Fibroblast of the aortic adventitia (primary cell): ENCODE data around the gene LRCH3. TPM values are rescaled to one million over a fixed set of nuclear protein-coding genes. Genes with fewer than 3 reads are reported as not detected.

Experiments
- DNase-seq: peaks from one replicate; pipeline ENCODE4 v3.0.0-alpha.2; 2010; ENCODE audit warnings: low read depth
- H3K4me3 ChIP-seq: 2 replicates; pipeline ENCODE4 v1.5.1; 2011; ENCODE audit warnings: low read depth, mild to moderate bottlenecking, control low read depth, low read length, moderate library complexity
- total RNA-seq: library from RNA; depleted of rRNA; stranded (reverse); fragments of >200 nt; gene quantifications from 2 replicates; pipeline ENCODE4 v1.2.3, GENCODE V29; 2012; ENCODE audit warnings: low replicate concordance
- TF ChIP-seq, protein P1 (sequence below): IDR thresholded peaks from 2 replicates; pipeline ENCODE4 v1.5.1; 2011; ENCODE audit warnings: mild to moderate bottlenecking, low read length, control low read depth, inconsistent platforms; ENCODE audit not compliant: insufficient read depth

LRCH3 gene
- total RNA-seq, 1 donor, result 47.3 TPM

DNA sequence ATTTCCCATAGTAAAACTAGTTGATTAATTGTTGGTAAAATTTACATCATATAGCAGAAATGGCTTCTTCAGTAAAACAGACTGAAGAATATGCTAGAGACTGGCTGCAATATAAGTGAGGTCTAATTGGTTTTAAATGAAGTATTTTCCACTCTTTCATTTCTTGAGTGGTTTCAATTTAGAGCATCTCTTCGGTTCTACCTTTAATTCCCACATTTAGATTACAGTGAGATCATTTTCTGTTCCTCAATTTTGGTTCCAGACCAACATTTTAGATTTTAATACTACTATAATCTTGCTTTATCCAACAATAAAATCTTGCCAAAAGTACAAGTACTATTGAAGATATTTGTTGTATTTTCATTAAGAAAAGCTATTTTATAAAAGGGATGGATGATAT, 1.0 kb upstream of the LRCH3 start:
- DNase-seq, result no peak
- no peak overlapping the region for H3K4me3 ChIP-seq
- TF ChIP-seq, protein P1, sequence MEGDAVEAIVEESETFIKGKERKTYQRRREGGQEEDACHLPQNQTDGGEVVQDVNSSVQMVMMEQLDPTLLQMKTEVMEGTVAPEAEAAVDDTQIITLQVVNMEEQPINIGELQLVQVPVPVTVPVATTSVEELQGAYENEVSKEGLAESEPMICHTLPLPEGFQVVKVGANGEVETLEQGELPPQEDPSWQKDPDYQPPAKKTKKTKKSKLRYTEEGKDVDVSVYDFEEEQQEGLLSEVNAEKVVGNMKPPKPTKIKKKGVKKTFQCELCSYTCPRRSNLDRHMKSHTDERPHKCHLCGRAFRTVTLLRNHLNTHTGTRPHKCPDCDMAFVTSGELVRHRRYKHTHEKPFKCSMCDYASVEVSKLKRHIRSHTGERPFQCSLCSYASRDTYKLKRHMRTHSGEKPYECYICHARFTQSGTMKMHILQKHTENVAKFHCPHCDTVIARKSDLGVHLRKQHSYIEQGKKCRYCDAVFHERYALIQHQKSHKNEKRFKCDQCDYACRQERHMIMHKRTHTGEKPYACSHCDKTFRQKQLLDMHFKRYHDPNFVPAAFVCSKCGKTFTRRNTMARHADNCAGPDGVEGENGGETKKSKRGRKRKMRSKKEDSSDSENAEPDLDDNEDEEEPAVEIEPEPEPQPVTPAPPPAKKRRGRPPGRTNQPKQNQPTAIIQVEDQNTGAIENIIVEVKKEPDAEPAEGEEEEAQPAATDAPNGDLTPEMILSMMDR, result no peak

DNA sequence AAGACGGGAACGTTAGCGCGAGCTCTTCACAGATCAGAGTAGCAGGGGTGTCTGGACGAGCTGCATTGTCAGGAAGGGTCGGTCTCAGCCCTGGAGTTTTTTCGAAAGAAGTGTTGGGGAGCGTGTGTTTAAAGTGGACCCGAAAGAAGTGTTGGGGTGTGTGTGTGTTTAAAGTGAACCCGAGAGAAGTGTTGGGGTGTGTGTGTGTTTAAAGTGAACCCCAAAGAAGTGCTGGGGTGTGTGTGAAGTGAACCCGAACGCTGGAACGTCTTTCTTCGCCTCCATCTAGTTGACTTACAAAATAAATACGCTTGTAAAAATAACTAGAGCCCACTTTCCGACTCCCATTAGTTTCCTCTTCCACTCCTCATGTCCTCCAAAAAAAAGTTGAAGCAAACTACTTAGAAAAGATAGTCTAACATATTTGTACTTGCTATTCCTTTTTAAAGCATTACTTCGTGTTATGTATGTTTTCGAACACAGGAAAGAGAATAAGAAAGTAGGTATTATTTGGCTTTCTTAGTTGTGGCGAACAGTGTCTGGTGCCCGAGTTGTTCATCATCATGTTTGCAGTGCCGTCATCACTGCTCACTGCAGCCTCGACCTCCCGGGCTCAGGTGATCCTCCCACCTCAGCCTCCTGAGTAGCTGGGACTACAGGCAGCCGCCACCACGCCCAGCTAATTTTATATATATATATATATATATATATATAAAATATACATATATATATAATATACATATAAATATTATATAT, 1.0 kb downstream of the LRCH3 start:
- peak overlapping the region; percentile 84 for H3K4me3 ChIP-seq
- peak; percentile 43 for DNase-seq
- TF ChIP-seq, protein P1, result no peak

DNA sequence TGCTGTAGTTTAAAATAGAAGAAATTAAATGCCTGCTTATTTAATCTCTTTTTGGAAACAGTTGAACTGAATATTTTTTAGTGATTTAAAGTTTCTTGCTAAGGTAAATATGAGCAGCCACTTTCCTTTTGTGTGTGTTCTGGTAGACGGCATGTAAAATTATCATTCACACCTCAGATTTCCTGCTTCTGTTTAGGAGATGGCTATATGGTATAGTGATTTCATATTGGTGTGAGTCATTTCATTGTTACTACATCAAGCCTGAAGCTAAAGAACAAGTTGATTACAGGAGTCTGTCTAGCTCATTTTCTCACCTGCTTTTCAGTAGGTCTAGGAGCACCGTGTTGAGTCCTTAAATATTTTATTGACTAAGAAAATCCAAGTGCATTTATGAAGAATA, 2.2 kb downstream of the LRCH3 start:
- peak overlapping the region; percentile 19 for H3K4me3 ChIP-seq
- TF ChIP-seq, protein P1, result no peak
- DNase-seq, result peak; percentile 40

DNA sequence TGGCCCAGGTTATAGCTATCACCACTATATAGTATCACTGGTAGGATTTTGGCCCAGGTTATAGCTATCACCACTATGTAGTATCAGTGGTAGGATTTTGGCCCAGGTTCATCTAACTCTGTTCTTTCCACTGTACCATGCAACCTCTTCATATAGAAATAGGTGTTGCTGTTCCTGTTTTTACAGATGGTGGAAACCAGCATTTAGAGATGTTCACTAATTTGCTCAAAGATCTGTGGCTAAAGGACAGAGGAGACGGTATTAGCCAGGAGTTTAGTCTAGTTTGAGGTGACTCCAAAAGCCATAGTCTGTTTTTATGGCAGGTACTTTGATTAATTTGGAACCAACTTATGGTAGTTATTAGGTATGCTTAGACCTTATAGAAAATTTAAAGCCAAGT, 3.1 kb downstream of the LRCH3 start:
- TF ChIP-seq, protein P1, result no peak
- no peak overlapping the region for H3K4me3 ChIP-seq
- no peak for DNase-seq

DNA sequence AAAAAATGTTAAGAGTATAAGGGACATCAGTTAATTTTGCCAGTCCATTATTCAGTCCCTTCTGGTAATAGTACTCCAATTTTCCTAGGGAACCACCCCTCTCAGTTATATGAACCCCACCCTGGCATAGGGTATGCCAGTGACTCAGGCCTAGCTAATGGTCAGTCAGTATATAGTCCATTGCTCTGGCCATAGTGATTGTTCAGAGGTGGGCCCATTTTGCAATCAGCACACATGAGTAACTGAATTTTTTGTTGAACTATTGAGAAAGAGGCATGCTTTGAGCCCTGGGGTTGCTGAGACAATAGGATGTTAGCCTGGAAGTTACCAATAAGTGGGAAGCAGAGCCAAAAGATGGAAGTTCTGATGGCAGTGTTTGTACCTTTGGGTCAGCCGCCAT, 4.1 kb downstream of the LRCH3 start:
- TF ChIP-seq, protein P1, result no peak
- DNase-seq, result peak; percentile 92
- H3K4me3 ChIP-seq, result no peak overlapping the region

DNA sequence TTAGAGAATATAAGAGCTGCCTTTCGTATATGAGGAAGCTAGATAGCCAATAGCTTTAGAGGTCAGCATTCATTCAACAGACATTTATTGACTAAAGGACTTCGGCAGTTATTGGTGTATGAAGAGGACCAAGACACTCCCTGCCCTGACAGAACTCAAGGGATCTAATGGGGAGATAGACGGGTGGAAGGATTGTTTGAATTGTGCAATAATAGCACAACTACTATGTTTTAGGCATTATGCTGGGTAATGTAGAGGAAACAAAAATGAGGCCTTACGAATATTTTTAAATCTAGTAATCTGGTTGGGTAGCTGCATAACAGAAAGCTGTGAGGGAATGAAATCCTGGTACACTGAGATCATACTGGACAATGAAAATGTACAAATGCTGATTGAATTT, 5.0 kb downstream of the LRCH3 start:
- TF ChIP-seq, protein P1, result no peak
- H3K4me3 ChIP-seq, result no peak overlapping the region
- DNase-seq, result no peak

DNA sequence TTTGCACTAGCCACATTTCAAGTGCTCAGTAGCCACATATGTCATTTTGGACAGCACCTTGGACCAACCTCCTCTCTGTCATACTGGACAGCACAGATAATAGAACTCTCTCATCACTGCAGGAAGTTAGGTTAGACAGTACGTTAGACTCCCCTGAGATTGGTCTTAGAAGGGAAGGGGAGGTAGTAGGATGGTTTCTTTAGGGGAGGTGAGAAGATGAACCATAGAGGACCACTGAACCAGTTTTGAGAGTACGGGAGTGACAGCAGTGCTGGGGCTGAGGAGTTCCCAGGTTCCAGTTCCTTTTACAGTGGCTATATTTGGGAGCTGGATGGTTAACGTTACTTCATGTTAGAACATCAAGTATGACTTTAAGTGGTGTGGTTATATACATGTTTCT, 7.8 kb downstream of the LRCH3 start:
- DNase-seq, result no peak
- no peak overlapping the region for H3K4me3 ChIP-seq
- TF ChIP-seq, protein P1, result no peak
